Activated T-cell treated with anti-CD3 and anti-CD28 coated beads, Interleukin-2, amount 50 U/mL, for 72 hours (primary cell): ENCODE measurements around the gene SEC14L6. TPM values are rescaled to one million over a fixed set of nuclear protein-coding genes. Genes with fewer than 3 reads are reported as not detected.

Experiments
- total RNA-seq, 2 donors: library from RNA; stranded (reverse); gene quantifications; one replicate each; pipeline ENCODE4 v1.2.3, GENCODE V29; 2022

SEC14L6 gene
- total RNA-seq, 2 donors from 2014 or later: not detected

Other genes with a start within 250 kb of the SEC14L6 start
- 10 to 100 TPM; 25.6 to 30.0 TPM for gene TBC1D10A, start 219.8 kb downstream of the SEC14L6 start, total RNA-seq
- gene SF3A1, start 189.8 kb downstream of the SEC14L6 start, total RNA-seq: 100 to 1,000 TPM; 298 to 325 TPM
- gene CCDC157, start 189.7 kb downstream of the SEC14L6 start, total RNA-seq: 1 to 10 TPM; 3.2 to 3.7 TPM
- gene RNF215, start 159.3 kb downstream of the SEC14L6 start, total RNA-seq: 10 to 100 TPM in 1 of 2 donors, 1 to 10 TPM in 1; 8.4 to 12.4 TPM
- gene SEC14L2, start 149.7 kb downstream of the SEC14L6 start, total RNA-seq: 10 to 100 TPM; 15.3 to 19.0 TPM
- gene MTFP1, start 121.0 kb downstream of the SEC14L6 start, total RNA-seq: 10 to 100 TPM; 50.6 to 61.1 TPM
- gene SEC14L3, start 74.7 kb downstream of the SEC14L6 start, total RNA-seq: not detected
- gene SEC14L4, start 41.0 kb downstream of the SEC14L6 start, total RNA-seq: not detected
- 1 to 10 TPM; 1.1 to 1.7 TPM for gene GAL3ST1, start 27.9 kb upstream of the SEC14L6 start, total RNA-seq
- 10 to 100 TPM; 75.7 to 90.4 TPM for gene PES1, start 45.2 kb upstream of the SEC14L6 start, total RNA-seq
- 1 to 10 TPM in 1 of 2 donors, under 1 TPM in 1; 0.44 to 1.3 TPM for gene TCN2, start 60.4 kb upstream of the SEC14L6 start, total RNA-seq
- 1 to 10 TPM; 6.6 to 8.8 TPM for gene SLC35E4, start 89.0 kb upstream of the SEC14L6 start, total RNA-seq
- 10 to 100 TPM in 1 of 2 donors, 1 to 10 TPM in 1; 9.7 to 14.3 TPM for gene DUSP18, start 121.1 kb upstream of the SEC14L6 start, total RNA-seq
- 10 to 100 TPM in 1 of 2 donors, 1 to 10 TPM in 1; 7.2 to 11.9 TPM for gene OSBP2, start 148.1 kb upstream of the SEC14L6 start, total RNA-seq